NCI-H2029 treated with DMSO at 0.1 percent for 48 hours (cell line): ENCODE results near the gene MEGF11.

ENCODE experiments used
- DNase-seq: peaks from one replicate; lab custom pipeline; 2025; lab: John Stamatoyannopoulos, UW

MEGF11 gene

GRCh38 chr15:66030650-66031049, 222.9 kb downstream of the MEGF11 start:
- DNase-seq = no peak

- no peak for DNase-seq
These were observed 223.9 kb downstream of the MEGF11 start for GRCh38 chr15:66029650-66030049.

- DNase-seq = no peak
These were observed 226.2 kb downstream of the MEGF11 start for GRCh38 chr15:66027268-66027805.

- DNase-seq = no peak
These were observed 227.6 kb downstream of the MEGF11 start for GRCh38 chr15:66025972-66026371.

GRCh38 chr15:66025015-66025452, 228.5 kb downstream of the MEGF11 start:
- no peak for DNase-seq

GRCh38 chr15:66024116-66024515, 229.4 kb downstream of the MEGF11 start:
- no peak for DNase-seq

GRCh38 chr15:66023311-66023972, 230.1 kb downstream of the MEGF11 start:
- DNase-seq = peak; percentile 29

- no peak for DNase-seq
These were observed 231.4 kb downstream of the MEGF11 start for GRCh38 chr15:66022163-66022525.

GRCh38 chr15:66021496-66022162, 231.9 kb downstream of the MEGF11 start:
- DNase-seq = no peak

GRCh38 chr15:66019826-66020398, 233.6 kb downstream of the MEGF11 start:
- no peak for DNase-seq

- DNase-seq = no peak
These were observed 234.2 kb downstream of the MEGF11 start for GRCh38 chr15:66019368-66019767.

GRCh38 chr15:66018488-66018797, 235.1 kb downstream of the MEGF11 start:
- DNase-seq = no peak

GRCh38 chr15:66017792-66018487, 235.6 kb downstream of the MEGF11 start:
- peak; percentile 2 for DNase-seq

- no peak for DNase-seq
These were observed 236.6 kb downstream of the MEGF11 start for GRCh38 chr15:66017000-66017399.

GRCh38 chr15:66016199-66016598, 237.4 kb downstream of the MEGF11 start:
- DNase-seq = no peak

- DNase-seq = no peak
These were observed 238.8 kb downstream of the MEGF11 start for GRCh38 chr15:66014635-66015182.

- DNase-seq = no peak
These were observed 239.5 kb downstream of the MEGF11 start for GRCh38 chr15:66014022-66014421.

- no peak for DNase-seq
These were observed 244.5 kb downstream of the MEGF11 start for GRCh38 chr15:66008940-66009562.

GRCh38 chr15:66007663-66008262, 245.8 kb downstream of the MEGF11 start:
- no peak for DNase-seq

- DNase-seq = no peak
These were observed 246.6 kb downstream of the MEGF11 start for GRCh38 chr15:66006986-66007385.

GRCh38 chr15:66004618-66005262, 248.8 kb downstream of the MEGF11 start:
- no peak for DNase-seq
